Stimulated activated effector memory CD8-positive, alpha-beta T cell treated with anti-CD3 and anti-CD28 coated beads, Interleukin-12 subunit alpha, Interleukin-12 subunit beta, amount 100 ng/mL, for 72 hours (primary cell): ENCODE results near the gene KY.
A peak's percentile ranks its signal among the peaks of the same experiment; 100 is the strongest.

Experiments
- ATAC-seq: fragments of 150-1000 bp; cut with Tn5 transposase; 2 replicates; pipeline ENCODE4 v1.10.0; 2021
- DNase-seq, 2 donors: peaks; one replicate each; pipeline ENCODE4 v3.0.0; 2021 to 2022; ENCODE audit warnings: low spot score in 2 of 2
- H3K27ac Mint-ChIP-seq: one replicate; pipeline ENCODE4 v1.8.0; 2022; ENCODE audit warnings: mild to moderate bottlenecking, mixed read lengths
- H3K36me3 Mint-ChIP-seq: one replicate; pipeline ENCODE4 v1.8.0; 2022; ENCODE audit warnings: mild to moderate bottlenecking, mixed read lengths
- H3K4me1 Mint-ChIP-seq: one replicate; pipeline ENCODE4 v1.8.0; 2022; ENCODE audit warnings: mixed read lengths
- H3K4me3 Mint-ChIP-seq: one replicate; pipeline ENCODE4 v1.8.0; 2022; ENCODE audit warnings: mild to moderate bottlenecking, mixed read lengths
- H3K9me3 Mint-ChIP-seq: one replicate; pipeline ENCODE4 v1.8.0; 2022; ENCODE audit warnings: mixed read lengths

Gene KY

DNA sequence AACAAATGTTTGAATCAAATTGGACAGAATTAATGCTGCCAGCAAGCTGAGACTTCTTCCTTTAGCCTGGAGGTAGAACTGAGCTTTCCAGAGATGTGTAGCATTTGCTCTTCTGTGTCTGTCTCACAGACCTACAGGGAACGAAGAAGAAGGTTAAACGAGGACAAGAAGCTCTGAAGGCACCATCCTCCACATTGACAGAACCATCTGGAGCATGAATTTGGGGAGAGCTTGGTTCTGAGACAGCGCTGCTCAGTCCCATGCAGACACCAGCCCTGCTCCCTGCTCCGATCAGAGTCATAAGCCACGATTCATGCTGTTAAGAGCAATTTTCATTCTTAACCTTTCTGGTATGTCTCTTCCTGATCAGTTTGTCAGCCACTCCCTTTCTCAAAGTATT lies 7.7 kb upstream of the KY start:
- H3K27ac Mint-ChIP-seq = no peak overlapping the region
- no peak for DNase-seq
- H3K4me1 Mint-ChIP-seq = peaks cover 6% of the 10 kb centered on the region
- H3K4me3 Mint-ChIP-seq = no peak overlapping the region
- ATAC-seq = no peak
- no peaks in the 10 kb centered on the region for H3K36me3 Mint-ChIP-seq
- peaks cover 4% of the 10 kb centered on the region for H3K9me3 Mint-ChIP-seq

DNA sequence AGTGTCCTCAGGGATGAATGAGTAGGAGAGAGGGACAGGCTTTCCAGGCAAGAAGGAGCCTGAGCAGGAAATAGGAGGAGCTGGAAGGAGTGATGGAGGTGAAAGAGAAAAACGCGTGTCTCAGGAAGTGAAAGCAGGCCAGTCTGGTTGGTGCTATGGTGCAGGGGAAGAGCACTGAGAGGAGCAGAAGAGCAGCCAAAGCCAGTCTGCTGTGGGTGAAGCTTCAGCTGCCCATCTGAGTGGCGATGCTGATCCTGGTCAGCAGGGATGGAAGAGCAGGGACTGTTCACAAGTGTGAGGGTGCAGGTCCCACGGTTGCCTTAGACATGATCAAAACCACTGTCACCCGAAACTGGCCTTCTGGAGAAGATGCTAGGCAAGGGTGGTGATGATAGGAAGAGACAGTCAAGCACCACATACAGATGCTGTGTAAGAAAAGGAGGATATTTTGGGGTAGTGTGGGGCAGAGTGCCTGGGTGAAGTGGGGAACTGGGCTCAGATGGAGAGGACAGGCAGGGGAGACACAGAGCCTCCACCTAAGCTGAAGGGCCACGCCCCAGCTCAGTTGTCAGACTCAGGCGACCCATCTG lies 5.5 kb upstream of the KY start:
- peaks cover 6% of the 10 kb centered on the region for H3K4me1 Mint-ChIP-seq
- no peak overlapping the region for H3K4me3 Mint-ChIP-seq
- H3K9me3 Mint-ChIP-seq = peaks cover 2% of the 10 kb centered on the region
- DNase-seq (no peak), ATAC-seq (no peak)
- H3K36me3 Mint-ChIP-seq = no peaks in the 10 kb centered on the region
- H3K27ac Mint-ChIP-seq = no peak overlapping the region

DNA sequence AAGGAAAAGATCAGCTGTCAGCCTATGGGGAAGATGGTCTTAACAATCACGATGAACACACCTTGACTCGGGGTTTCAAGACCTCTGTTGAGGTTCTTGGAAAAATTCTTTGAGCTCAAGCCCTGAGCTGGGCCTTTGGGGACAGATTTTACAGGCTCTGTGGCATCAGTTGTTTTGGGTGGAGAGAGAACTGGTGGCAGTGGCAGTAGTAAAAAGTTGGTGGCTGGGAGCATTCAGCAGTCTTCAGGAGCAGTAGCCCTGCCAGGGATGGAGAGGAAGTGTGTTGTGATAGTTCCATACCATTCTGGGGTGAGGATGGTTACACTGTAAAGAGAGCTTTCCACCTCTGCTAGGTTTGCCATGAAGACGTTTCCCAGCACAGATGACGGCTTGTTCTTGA lies 4.9 kb upstream of the KY start:
- H3K9me3 Mint-ChIP-seq = no peaks in the 10 kb centered on the region
- H3K36me3 Mint-ChIP-seq = no peaks in the 10 kb centered on the region
- no peak overlapping the region for H3K4me3 Mint-ChIP-seq
- ATAC-seq (no peak), DNase-seq (peak in 1 of 2 donors; percentile 18)
- peaks cover 6% of the 10 kb centered on the region for H3K4me1 Mint-ChIP-seq
- H3K27ac Mint-ChIP-seq = no peak overlapping the region

DNA sequence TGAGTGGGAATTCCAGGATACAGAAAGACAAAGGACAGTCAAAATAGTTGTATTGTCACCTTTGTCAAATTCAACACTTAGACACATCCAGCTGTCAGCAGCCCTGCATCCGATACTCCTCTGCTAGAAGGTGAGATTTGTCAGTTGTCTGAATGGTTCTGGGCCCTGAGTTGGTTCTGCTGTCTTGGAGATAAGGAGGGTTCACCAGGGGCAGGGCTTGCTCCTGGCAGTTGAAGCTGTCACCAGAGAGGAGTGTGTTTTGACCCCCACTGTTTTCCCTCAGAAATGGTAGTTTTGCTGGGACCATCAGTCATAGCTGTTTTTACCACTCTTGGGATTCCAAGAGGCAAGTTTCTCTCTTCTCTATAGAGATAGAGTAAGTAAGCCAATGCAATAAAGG lies 3.2 kb upstream of the KY start:
- Mint-ChIP-seq H3K27ac (no peak overlapping the region), H3K36me3 (no peaks in the 10 kb centered on the region), H3K4me3 (no peak overlapping the region), H3K9me3 (no peaks in the 10 kb centered on the region), H3K4me1 (peaks cover 6% of the 10 kb centered on the region)
- ATAC-seq (no peak), DNase-seq (peak in 1 of 2 donors; percentile 20)

DNA sequence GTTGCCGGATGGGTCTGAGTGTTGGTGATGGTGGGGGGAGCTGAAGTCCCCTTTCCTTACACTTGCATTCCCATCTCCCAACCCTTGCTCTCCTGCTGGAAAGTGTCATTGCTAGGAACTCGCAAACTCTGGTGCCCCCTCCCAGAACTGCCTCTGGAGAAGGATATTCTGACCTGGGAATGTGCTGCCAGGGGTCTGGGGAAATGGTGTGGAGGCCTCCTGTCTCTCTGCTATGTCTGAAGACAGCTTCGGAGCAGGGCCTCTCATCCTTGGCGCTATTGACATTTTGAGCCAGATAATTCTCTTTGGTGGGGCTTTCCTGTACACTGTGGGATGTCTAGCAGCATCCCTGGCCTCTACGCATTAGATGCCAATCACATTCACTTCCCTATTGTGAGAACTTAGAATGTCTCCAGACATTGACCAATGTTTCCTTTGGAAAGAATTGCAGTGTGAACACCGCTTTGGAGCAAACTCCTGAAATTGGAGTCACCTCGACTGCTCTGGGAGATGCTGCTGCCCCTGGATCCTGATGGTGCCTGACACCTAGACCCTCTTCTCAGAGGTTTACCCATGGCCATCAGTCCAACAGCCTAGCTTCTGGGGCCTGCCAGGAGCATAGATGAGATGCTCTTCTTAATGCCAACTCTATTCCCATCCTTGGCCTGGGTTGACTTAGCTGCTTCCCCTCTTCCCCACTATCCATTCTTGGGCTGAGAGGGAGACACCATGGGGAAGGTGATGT lies 2.2 kb upstream of the KY start:
- ATAC-seq (no peak), DNase-seq (peak in 1 of 2 donors; percentile 26)
- H3K4me1 Mint-ChIP-seq = peaks cover 6% of the 10 kb centered on the region
- H3K36me3 Mint-ChIP-seq = no peaks in the 10 kb centered on the region
- H3K9me3 Mint-ChIP-seq = no peaks in the 10 kb centered on the region
- no peak overlapping the region for H3K27ac Mint-ChIP-seq
- H3K4me3 Mint-ChIP-seq = no peak overlapping the region

DNA sequence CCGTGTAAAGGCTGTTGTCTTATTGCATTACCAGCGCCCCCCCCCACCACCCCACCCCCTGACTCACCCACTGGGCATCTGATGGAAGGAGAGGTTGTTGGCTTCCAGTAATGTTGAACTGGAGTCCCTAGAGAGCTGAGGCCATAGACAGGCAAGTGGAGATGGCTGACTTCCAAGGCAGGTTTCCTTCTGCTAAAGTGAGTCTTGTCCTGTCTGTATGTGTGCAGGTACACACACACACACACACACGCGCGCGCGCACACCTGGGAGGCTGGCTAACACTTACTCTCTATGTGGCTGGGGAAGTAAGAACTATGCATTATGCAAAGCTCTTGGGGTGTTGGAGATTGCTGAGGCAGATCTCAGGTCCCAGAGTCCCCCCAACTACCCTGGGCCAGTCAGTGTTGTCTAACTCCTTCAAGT lies 1.6 kb upstream of the KY start:
- ATAC-seq (no peak), DNase-seq (peak in 1 of 2 donors; percentile 15)
- Mint-ChIP-seq H3K4me3 (no peak overlapping the region), H3K36me3 (no peaks in the 10 kb centered on the region), H3K27ac (no peak overlapping the region), H3K9me3 (no peaks in the 10 kb centered on the region), H3K4me1 (peaks cover 6% of the 10 kb centered on the region)

DNA sequence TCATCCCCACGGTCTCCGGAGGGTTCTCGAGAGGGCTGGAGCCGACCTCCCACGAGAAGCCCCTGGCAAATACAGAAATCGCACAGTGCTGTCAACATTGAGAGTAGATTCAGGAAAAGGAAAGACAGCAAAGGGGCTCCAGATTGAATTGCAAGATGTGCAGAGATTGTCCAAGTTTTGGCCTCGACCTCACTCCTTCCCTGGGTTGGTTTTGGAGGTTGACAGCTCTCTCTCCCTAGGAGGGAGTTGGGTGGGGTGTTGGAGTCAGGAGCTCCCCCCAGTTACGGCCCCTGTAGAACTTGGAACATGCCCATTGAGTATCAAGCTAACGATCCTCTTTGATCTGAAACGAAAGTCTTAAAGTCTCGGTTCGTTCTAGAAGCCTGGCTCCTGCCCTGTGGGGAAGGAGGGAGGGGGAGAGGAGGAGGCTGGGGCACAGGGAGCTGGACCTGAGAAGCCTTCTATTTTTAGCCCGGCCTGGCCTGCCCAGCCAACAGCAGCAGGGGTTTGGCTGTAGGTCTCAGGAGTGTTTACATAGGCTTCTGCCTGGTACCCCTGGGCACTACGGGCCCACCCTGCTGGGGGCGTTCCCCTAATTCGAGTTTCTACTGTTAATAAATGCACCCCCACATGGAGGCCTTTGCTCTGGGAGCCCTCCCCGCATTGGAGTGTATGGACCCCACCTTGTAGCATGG lies 672 bp upstream of the KY start:
- peaks cover 6% of the 10 kb centered on the region for H3K4me1 Mint-ChIP-seq
- ATAC-seq (no peak), DNase-seq (peak in 1 of 2 donors; percentile 32)
- H3K9me3 Mint-ChIP-seq = no peaks in the 10 kb centered on the region
- no peak overlapping the region for H3K4me3 Mint-ChIP-seq
- no peak overlapping the region for H3K27ac Mint-ChIP-seq
- no peaks in the 10 kb centered on the region for H3K36me3 Mint-ChIP-seq

DNA sequence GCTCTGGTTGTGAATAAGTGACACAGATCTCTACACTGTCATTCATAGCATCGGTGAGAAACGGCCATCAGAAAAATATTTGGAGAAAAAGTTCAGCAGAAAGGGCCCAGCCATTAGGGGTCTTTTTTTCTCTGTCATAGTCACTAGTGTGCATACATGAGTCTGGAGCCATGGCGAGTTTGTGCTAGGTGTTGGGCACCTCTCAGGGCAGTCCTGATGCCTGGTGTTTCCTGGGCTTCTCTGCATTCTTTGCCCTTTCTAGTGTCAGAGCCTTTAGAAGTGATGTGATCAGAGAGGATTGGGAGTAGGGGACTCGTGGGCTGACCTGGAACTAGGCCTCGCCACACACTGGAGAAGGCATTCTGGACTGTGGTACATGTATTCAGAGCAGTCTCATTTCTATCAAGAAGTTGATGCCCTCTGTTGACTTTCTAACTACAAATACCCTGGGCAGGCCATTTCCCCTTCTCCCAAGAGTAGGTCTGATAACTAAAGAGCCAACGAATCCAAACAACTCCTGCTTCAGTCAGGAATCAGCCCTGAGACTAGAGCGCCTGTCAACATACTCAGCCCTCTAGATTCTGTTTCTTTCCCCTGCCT lies 1.6 kb downstream of the KY start:
- DNase-seq (no peak), ATAC-seq (no peak)
- Mint-ChIP-seq H3K9me3 (no peaks in the 10 kb centered on the region), H3K36me3 (no peaks in the 10 kb centered on the region), H3K27ac (no peak overlapping the region), H3K4me3 (no peak overlapping the region), H3K4me1 (no peaks in the 10 kb centered on the region)

DNA sequence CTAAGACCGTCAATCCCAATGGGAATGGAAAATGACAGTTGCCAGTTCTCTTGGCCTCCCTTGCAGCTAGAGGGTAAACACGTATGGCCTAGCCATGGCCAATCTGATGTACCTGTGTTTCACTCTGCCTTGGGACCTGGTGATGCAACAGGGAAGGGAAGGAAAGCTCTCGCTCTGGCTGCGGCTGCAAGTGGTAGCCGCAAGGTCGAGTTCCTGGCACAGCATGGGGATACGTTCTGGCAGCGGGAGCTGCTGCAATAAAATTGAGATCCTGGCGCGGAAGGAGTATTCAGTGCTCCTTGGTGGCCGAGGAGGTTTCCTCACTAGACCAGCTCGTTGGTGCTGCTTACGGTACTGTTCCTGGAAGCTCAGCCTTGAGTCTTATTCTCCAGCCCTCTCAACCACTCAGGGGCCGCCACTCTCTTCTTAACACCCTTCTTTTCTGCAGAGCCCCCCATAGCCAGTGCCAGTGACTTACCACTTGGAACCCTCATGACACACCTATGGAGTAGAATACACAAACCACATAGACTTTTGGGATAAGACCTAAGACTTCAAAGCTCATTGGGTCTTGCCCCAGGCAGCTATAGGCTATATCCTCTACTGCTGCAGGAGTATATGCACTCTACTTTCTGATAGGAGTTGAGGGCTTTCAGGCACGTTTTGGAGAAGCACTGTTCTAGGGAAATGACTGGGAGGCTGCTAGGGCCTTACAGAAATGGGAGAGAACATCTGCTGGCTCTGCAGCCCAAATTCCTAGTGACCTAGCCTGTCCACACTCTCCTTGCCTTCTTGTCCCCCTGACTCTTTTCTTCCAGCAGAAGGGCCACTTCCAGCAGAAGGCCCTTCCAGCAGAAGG lies 2.7 kb downstream of the KY start:
- no peaks in the 10 kb centered on the region for H3K9me3 Mint-ChIP-seq
- H3K4me3 Mint-ChIP-seq = no peak overlapping the region
- H3K36me3 Mint-ChIP-seq = no peaks in the 10 kb centered on the region
- ATAC-seq (no peak), DNase-seq (no peak)
- no peak overlapping the region for H3K27ac Mint-ChIP-seq
- H3K4me1 Mint-ChIP-seq = no peaks in the 10 kb centered on the region

DNA sequence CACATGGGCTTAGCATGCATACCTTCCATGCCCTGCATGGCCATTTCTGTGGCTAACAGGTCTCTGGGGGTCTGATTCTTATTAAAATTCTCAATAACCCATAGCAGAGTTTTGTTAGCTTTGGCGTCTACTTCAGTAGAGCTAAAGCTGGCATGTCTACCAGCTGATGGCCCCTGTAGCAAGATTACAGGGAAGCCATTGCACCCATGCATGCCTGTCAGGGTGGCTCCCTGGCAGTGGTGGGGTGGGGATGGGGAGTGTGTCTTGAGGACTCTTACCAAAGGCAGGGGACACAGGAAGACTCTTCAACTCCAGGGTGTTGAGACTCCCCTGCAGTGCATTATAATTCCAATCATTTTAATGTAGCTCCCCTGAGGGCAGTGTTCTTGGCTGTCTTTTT lies 4.7 kb downstream of the KY start:
- no peaks in the 10 kb centered on the region for H3K4me1 Mint-ChIP-seq
- H3K27ac Mint-ChIP-seq = no peak overlapping the region
- ATAC-seq (no peak), DNase-seq (no peak)
- no peaks in the 10 kb centered on the region for H3K36me3 Mint-ChIP-seq
- no peak overlapping the region for H3K4me3 Mint-ChIP-seq
- H3K9me3 Mint-ChIP-seq = no peaks in the 10 kb centered on the region

DNA sequence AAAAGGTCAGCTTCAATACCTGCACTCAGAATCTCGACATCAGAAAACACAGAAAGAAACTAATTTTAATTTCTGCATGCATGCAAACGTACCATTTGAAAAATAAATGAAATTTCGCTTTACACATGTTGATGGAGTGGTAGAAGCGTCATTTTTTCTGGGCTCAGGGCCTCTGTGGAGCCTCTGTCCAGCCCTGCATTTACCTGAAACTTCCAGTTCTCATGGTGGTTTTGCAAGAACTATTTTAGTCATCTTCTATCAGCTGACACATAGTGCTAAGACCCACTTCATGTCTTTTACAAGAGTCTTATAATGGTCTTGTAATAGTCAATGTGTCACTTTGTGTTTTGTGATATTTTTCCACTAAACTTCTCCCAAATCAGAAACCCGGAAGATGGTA lies 5.3 kb downstream of the KY start:
- no peak for DNase-seq
- Mint-ChIP-seq H3K4me1 (no peaks in the 10 kb centered on the region), H3K36me3 (no peaks in the 10 kb centered on the region), H3K9me3 (no peaks in the 10 kb centered on the region), H3K27ac (no peak overlapping the region), H3K4me3 (no peak overlapping the region)
- no peak for ATAC-seq

DNA sequence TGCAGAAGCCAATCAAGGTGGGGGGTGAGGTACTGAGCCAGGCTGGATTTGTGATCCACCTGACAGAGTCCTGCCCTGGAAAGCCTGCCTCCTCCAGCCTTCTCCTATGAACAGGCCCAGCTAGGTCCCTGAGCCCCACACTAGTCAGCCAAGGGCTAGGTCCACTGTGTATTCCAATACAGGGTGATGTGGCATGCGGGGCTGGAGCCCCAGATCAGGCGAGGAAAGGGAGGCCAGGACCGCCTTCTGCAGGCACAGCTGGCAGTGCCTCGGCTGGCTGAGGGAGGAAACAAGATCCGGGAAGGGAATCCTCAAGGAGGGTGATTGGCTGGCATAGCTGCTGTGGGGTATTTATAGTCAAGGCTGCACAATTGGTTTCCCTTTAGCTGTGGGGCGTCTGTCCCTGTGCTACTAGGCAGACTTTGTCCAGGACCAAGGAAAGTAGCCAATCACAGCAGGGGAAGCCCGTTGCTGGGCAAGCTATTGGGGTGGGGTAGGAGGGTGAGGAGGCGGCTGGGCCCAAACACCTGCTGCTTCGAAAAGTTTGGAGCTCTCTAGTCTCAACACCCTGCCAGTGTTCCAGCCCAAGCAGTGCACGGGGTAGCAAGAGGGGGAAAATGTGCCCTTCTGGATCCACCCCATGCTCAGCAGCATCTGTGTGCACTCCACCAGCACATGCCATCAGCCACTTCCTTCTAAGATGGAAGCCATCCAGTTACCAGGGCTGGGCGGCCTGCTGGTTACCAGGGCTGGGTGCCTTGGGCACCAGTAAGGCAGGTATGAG lies 5.9 kb downstream of the KY start:
- ATAC-seq (no peak), DNase-seq (no peak)
- no peaks in the 10 kb centered on the region for H3K9me3 Mint-ChIP-seq
- no peaks in the 10 kb centered on the region for H3K4me1 Mint-ChIP-seq
- no peaks in the 10 kb centered on the region for H3K36me3 Mint-ChIP-seq
- H3K27ac Mint-ChIP-seq = no peak overlapping the region
- H3K4me3 Mint-ChIP-seq = no peak overlapping the region

DNA sequence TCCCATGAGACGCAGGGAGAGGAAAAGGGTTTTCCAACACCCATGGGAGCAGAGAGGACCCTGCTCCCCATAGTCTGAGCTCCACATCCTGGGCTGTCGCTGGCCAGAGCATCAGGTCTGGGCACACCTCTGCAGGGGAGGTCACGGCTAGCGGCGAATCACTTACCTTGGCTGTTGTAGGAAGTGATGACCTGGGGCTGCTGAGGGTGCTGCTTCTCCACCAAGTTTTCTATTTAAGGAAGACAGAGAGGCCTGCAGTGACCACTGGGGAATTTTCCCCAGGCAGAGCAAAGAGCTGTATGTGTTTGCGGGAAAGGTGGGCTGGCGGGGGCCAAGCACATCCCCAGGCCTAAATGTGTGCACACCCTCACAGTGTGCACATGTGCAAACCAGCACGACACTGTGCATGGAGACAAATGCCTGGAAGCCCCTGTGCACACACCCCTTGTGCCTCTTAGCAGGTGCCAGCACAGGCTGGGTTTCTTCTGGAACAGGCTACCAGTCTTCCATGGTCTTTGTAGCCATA lies 7.6 kb downstream of the KY start:
- ATAC-seq (no peak), DNase-seq (no peak)
- Mint-ChIP-seq H3K36me3 (no peaks in the 10 kb centered on the region), H3K4me3 (no peak overlapping the region), H3K9me3 (no peaks in the 10 kb centered on the region), H3K4me1 (no peaks in the 10 kb centered on the region), H3K27ac (no peak overlapping the region)

DNA sequence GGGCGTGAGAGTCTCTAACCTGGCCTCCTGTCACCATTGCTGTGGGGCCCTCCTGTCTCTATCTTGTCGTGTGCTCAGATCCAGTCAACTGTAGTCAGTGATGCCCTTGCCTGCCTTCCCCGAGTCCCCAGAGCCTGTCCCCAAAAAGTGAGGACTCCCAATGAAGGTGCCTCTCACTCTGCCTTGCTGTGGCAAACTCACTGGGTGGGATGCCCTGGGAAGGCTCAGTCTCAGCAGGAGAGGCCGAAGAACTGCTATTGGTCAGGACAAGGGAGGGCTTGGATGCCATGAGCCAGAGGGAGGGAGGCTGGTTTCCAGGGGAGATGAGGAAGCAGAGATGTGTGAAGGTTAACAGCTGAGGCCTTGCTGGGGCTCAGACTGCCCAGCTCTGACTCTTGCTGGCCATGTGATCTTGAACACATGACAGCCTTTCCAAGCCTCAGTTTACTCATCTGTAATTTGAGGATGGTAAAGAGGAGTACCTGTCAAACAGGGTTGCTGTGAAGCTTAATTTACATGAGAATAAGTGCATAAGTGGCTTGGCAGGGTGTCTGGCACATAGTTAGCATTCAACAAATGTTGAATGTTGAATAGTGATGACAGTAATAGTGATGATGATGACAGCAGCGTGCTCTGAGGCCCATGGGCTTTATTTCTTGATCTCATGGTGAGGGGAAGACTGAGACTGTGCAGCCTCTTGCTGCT lies 8.2 kb downstream of the KY start:
- DNase-seq = no peak

More for the DNA sequence above, 8.2 kb downstream of the KY start:
- no peak overlapping the region for H3K4me3 Mint-ChIP-seq
- no peaks in the 10 kb centered on the region for H3K9me3 Mint-ChIP-seq
- H3K27ac Mint-ChIP-seq = no peak overlapping the region
- no peaks in the 10 kb centered on the region for H3K36me3 Mint-ChIP-seq
- no peak for ATAC-seq
- H3K4me1 Mint-ChIP-seq = no peaks in the 10 kb centered on the region
